Transverse colon (tissue), 4 donors: ENCODE results near the gene PRRC2A. TPM values are rescaled to one million over a fixed set of nuclear protein-coding genes. Genes with fewer than 3 reads are reported as not detected.

Experiments used
- DNase-seq: peaks from one replicate; pipeline ENCODE4 v3.0.0-alpha.2; 2019
- H3K27ac ChIP-seq, 4 donors: fragments of 200-600 bp; sonication (generic); 2 replicates each; pipeline ENCODE4 v1.5.1; 2016 to 2018; ENCODE audit warnings: inconsistent platforms in 4 of 4
- H3K27me3 ChIP-seq: fragments of 200-600 bp; sonication (generic); 2 replicates; pipeline ENCODE4 v1.5.1; 2017; ENCODE audit warnings: inconsistent platforms
- H3K36me3 ChIP-seq, 4 donors: fragments of 200-600 bp; sonication (generic); 2 replicates each; pipeline ENCODE4 v1.5.1; 2017 to 2019; ENCODE audit warnings: inconsistent platforms in 4 of 4
- H3K4me1 ChIP-seq, 4 donors: fragments of 200-600 bp; sonication (generic); 2 replicates each; pipeline ENCODE4 v1.5.1; 2017 to 2020; ENCODE audit warnings: inconsistent platforms in 4 of 4
- H3K4me3 ChIP-seq, 4 donors: fragments of 200-600 bp; sonication (generic); 1 replicate in 1 of 4; 2 replicates in 3 of 4; pipeline versions ENCODE4 v1.5.1 to v1.6.1; 2017 to 2019; ENCODE audit warnings: inconsistent platforms in 4 of 4
- H3K9me3 ChIP-seq, 2 donors: fragments of 200-600 bp; sonication (generic); 2 replicates each; pipeline ENCODE4 v1.5.1; 2017 to 2019; ENCODE audit warnings: inconsistent platforms in 2 of 2
- CTCF ChIP-seq, 5 experiments: fragments of 200-600 bp in 3 of 5; fragments of 450-650 bp in 2 of 5; sonication (generic) in 3 of 5; IDR thresholded peaks; 1 replicate in 2 of 5; 2 replicates in 3 of 5; pipeline ENCODE4 v1.5.1; 2016 to 2017; ENCODE audit warnings: antibody characterized with exemption in 5 of 5, inconsistent platforms in 3 of 5, mild to moderate bottlenecking in 2 of 5, moderate library complexity in 1 of 5
- EP300 ChIP-seq: sonication (generic); formaldehyde crosslinking; IDR thresholded peaks from one replicate; pipeline ENCODE4 v1.6.1; 2017; ENCODE audit warnings: antibody characterized with exemption, low read depth
- POLR2A ChIP-seq: fragments of 450-650 bp; IDR thresholded peaks from one replicate; pipeline ENCODE4 v1.6.1; 2016; ENCODE audit warnings: antibody characterized with exemption, mild to moderate bottlenecking, moderate library complexity
- POLR2AphosphoS5 ChIP-seq, 3 donors: sonication (generic); formaldehyde crosslinking; IDR thresholded peaks; one replicate each; pipeline ENCODE4 v1.6.1; 2016; ENCODE audit warnings: antibody characterized with exemption in 3 of 3
- WGBS, 2 donors: methylation state at CpG; one replicate each; pipeline ENCODE4 v1.1.5; 2018; ENCODE audit warnings: low coverage in 1 of 2; 5-methylcytosine and 5-hydroxymethylcytosine counted together
- in situ Hi-C, 4 donors: fragments of 200-750 bp; cut with MboI; loops; one replicate each; pipeline versions ENCODE4 v1.15.0 to v1.15.1; 2017; ENCODE audit warnings: low sequenced_read_pairs in 3 of 4, low pct_ligation_motif_present in 1 of 4, low pct_unique_long_range_greater_than_20kb in 1 of 4
- intact Hi-C: fragments of 100-400 bp; cut with DNase I; formaldehyde crosslinking; loops from one replicate; pipeline ENCODE4 v1.15.1; 2023; ENCODE audit warnings: low total_unique reads
- total RNA-seq, 4 donors: library from RNA; depleted of rRNA; stranded (reverse); fragments of >200 nt; gene quantifications; one replicate each; pipeline ENCODE4 v1.1.0, GENCODE V29; 2016

Gene PRRC2A
- total RNA-seq, 4 donors from 2014 or later: 63.9 to 138 (median 85.8) TPM

- Histone ChIP-seq H3K36me3 (no peaks in the 10 kb centered on the region), H3K4me1 (peaks cover 0 to 9% (median under 1%) of the 10 kb centered on the region in 4 donors), H3K27ac (peak within 1 kb of the TSS; percentile 48 to 74 (median 72)), H3K4me3 (peak within 1 kb of the TSS in 3 of 4 donors; percentile 12 to 37 (median 19)), H3K9me3 (no peaks in the 10 kb centered on the region), H3K27me3 (no peaks in the 10 kb centered on the region)
- WGBS, 2 donors: 40 to 41% methylated on average over 3 to 19 of the region's 19 CpGs
- in situ Hi-C loops (no loop called here), intact Hi-C loops (no loop called here)
- peak; percentile 68 for DNase-seq
- TF ChIP-seq POLR2A (peak; percentile 69), EP300 (no peak), CTCF (IDR thresholded peaks at IDR 0.05) (no peak), POLR2AphosphoS5 (IDR thresholded peaks at IDR 0.05) (peak; percentile 47 to 75 (median 69))
Measured at GRCh38 chr6:31575335-31575901, 45.1 kb upstream of the PRRC2A start, which contains the start of gene TNF. Gene TNF (plus strand): TSS chr6:31575565. CDS start chr6:31575742, 177 bp downstream.

- H3K4me1 ChIP-seq: peaks cover 0 to 13% (median 4%) of the 10 kb centered on the region in 4 donors
- no peak for DNase-seq
- TF ChIP-seq CTCF (IDR thresholded peaks at IDR 0.05) (no peak), EP300 (no peak), POLR2AphosphoS5 (IDR thresholded peaks at IDR 0.05) (no peak), POLR2A (no peak)
- H3K4me3 ChIP-seq: peak overlapping the region in 3 of 4 donors; percentile 12 to 37 (median 19)
- in situ Hi-C loops: no loop called here
- peaks cover under 1% of the 10 kb centered on the region for H3K27me3 ChIP-seq
- H3K9me3 ChIP-seq: no peaks in the 10 kb centered on the region
- 57 to 80% methylated on average over 4 to 8 of the region's 8 CpGs for WGBS, 2 donors
- H3K27ac ChIP-seq: peak overlapping the region; percentile 48 to 74 (median 72)
- intact Hi-C loops: no loop called here
- no peaks in the 10 kb centered on the region for H3K36me3 ChIP-seq
Measured at GRCh38 chr6:31575952-31576685, 44.4 kb upstream of the PRRC2A start.

- TF ChIP-seq POLR2AphosphoS5 (IDR thresholded peaks at IDR 0.05) (no peak), POLR2A (no peak), CTCF (IDR thresholded peaks at IDR 0.05) (no peak), EP300 (no peak)
- Histone ChIP-seq H3K9me3 (no peaks in the 10 kb centered on the region), H3K4me1 (peaks cover 5 to 22% (median 6%) of the 10 kb centered on the region in 4 donors), H3K4me3 (peak overlapping the region in 1 of 4 donors; percentile 37), H3K27me3 (peaks cover 7% of the 10 kb centered on the region), H3K27ac (peak overlapping the region in 2 of 4 donors; percentile 46 to 72), H3K36me3 (no peaks in the 10 kb centered on the region)
- in situ Hi-C loops: no loop called here
- 64 to 70% methylated on average over 4 to 19 of the region's 19 CpGs for WGBS, 2 donors
- intact Hi-C loops: no loop called here
- peak; percentile 60 for DNase-seq
Measured at GRCh38 chr6:31576897-31577578, 43.5 kb upstream of the PRRC2A start.

DNA sequence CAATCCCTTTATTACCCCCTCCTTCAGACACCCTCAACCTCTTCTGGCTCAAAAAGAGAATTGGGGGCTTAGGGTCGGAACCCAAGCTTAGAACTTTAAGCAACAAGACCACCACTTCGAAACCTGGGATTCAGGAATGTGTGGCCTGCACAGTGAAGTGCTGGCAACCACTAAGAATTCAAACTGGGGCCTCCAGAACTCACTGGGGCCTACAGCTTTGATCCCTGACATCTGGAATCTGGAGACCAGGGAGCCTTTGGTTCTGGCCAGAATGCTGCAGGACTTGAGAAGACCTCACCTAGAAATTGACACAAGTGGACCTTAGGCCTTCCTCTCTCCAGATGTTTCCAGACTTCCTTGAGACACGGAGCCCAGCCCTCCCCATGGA, 42.9 kb upstream of the PRRC2A start:
- no peaks in the 10 kb centered on the region for H3K9me3 ChIP-seq
- in situ Hi-C loops: no loop called here

More for the DNA sequence above, 42.9 kb upstream of the PRRC2A start:
- peak overlapping the region in 1 of 4 donors; percentile 6 for H3K27ac ChIP-seq
- no peaks in the 10 kb centered on the region for H3K36me3 ChIP-seq
- no peak overlapping the region for H3K4me3 ChIP-seq
- DNase-seq: no peak
- peaks cover 6 to 28% (median 7%) of the 10 kb centered on the region in 4 donors for H3K4me1 ChIP-seq
- peaks cover 7% of the 10 kb centered on the region for H3K27me3 ChIP-seq
- TF ChIP-seq EP300 (no peak), POLR2AphosphoS5 (IDR thresholded peaks at IDR 0.05) (no peak), POLR2A (no peak), CTCF (IDR thresholded peaks at IDR 0.05) (no peak)
- intact Hi-C loops: no loop called here
- WGBS, 2 donors: 57 to 83% methylated on average over 1 to 3 of the region's 3 CpGs
